Measurements from ENCODE around the gene LAMTOR4. TPM values are rescaled to one million over a fixed set of nuclear protein-coding genes. Genes with fewer than 3 reads are reported as not detected.

Gene LAMTOR4
- total RNA-seq, 1 donor from 2014 or later: 100 TPM

GRCh38 chr7:100198266-100198665, 49.5 kb downstream of the LAMTOR4 start:
- TF ChIP-seq CTCF (IDR thresholded peaks at IDR 0.05; ENCODE audit: borderline replicate concordance): no peak

DNA sequence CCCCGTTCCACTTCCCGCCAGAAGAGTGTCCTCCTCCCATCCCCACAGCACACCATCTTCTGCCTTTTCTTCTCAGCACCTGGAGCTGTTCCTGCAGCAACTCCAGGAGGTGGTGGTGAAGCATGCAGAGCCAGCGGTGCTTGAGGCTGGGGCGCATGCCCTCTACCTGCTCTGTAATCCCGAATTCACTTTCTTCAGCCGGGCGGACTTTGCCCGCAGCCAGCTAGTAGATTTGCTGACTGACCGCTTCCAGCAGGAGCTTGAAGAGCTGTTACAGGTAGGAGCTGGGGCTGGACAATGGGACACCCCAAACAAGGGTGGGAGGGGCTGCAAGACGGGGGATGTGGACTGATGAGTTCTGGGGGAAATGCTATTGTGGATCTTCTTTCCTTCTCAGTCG, 52.0 kb downstream of the LAMTOR4 start:
- no peak for TF ChIP-seq CTCF (IDR thresholded peaks at IDR 0.05; ENCODE audit: borderline replicate concordance)
- H3K36me3 ChIP-seq: no peaks in the 10 kb centered on the region
- intact Hi-C loops (cut with micrococcal nuclease): no loop called here
- H3K9me3 ChIP-seq (replicated peaks): no peaks in the 10 kb centered on the region
- H3K4me1 ChIP-seq: no peaks in the 10 kb centered on the region
- no peak overlapping the region for H3K4me3 ChIP-seq
- H3K27ac ChIP-seq (replicated peaks): no peak overlapping the region
- peaks cover 13% of the 10 kb centered on the region for H3K27me3 ChIP-seq (ENCODE audit: low read depth)
- DNase-seq: no peak

More at GRCh38 chr7:100198266-100198665, 49.5 kb downstream of the LAMTOR4 start:
- H3K4me3 ChIP-seq: no peak overlapping the region
- intact Hi-C loops (cut with micrococcal nuclease): no loop called here
- no peaks in the 10 kb centered on the region for H3K9me3 ChIP-seq (replicated peaks)
- DNase-seq: no peak
- H3K4me1 ChIP-seq: no peaks in the 10 kb centered on the region
- H3K36me3 ChIP-seq: no peaks in the 10 kb centered on the region
- no peak overlapping the region for H3K27ac ChIP-seq (replicated peaks)
- H3K27me3 ChIP-seq (ENCODE audit: low read depth): peaks cover 13% of the 10 kb centered on the region

Small RNAs within 50 kb of the gene (microRNA-seq; reads per million reads assigned to microRNA genes)
- not detected for gene MIR4658

Other genes with a start within 250 kb of the LAMTOR4 start
- gene TRIM4, start 229.4 kb upstream of the LAMTOR4 start, total RNA-seq: 7.1 TPM
- 0.27 TPM for gene GJC3, start 219.3 kb upstream of the LAMTOR4 start, total RNA-seq
- gene AZGP1, start 172.9 kb upstream of the LAMTOR4 start, total RNA-seq: 85.5 TPM
- 37.1 TPM for gene ZKSCAN1, start 133.3 kb upstream of the LAMTOR4 start, total RNA-seq
- 6.4 TPM for gene ZSCAN21, start 99.1 kb upstream of the LAMTOR4 start, total RNA-seq
- 12.9 TPM for gene ZNF3, start 67.2 kb upstream of the LAMTOR4 start, total RNA-seq
- gene COPS6, start 59.9 kb upstream of the LAMTOR4 start, total RNA-seq: 114 TPM
- gene MCM7, start 47.5 kb upstream of the LAMTOR4 start, total RNA-seq: 21.1 TPM
- gene AP4M1, start 47.3 kb upstream of the LAMTOR4 start, total RNA-seq: 11.8 TPM
- 34.1 TPM for gene TAF6, start 29.6 kb upstream of the LAMTOR4 start, total RNA-seq
- gene CNPY4, start 29.3 kb upstream of the LAMTOR4 start, total RNA-seq: 8.5 TPM
- 2.0 TPM for gene MBLAC1, start 22.0 kb upstream of the LAMTOR4 start, total RNA-seq
- 7.1 TPM for gene TRAPPC14, start 9.8 kb downstream of the LAMTOR4 start, total RNA-seq
- 1.5 TPM for gene GAL3ST4, start 19.7 kb downstream of the LAMTOR4 start, total RNA-seq
- gene GPC2, start 28.5 kb downstream of the LAMTOR4 start, total RNA-seq: 0.25 TPM
- gene STAG3, start 29.0 kb downstream of the LAMTOR4 start, total RNA-seq: 0.74 TPM
- not detected for gene PVRIG, start 71.0 kb downstream of the LAMTOR4 start, total RNA-seq
- gene SPDYE3, start 158.8 kb downstream of the LAMTOR4 start, total RNA-seq: not detected
- 10.6 TPM for gene PILRB, start 209.2 kb downstream of the LAMTOR4 start, total RNA-seq
- gene PILRA, start 224.6 kb downstream of the LAMTOR4 start, total RNA-seq: 2.0 TPM